SU-DHL-6 (cell line): Measurements from ENCODE around the gene ADAMTS3.

Experiments used
- CTCF ChIP-seq: fragments of 200-600 bp; sonication (generic); IDR thresholded peaks from one replicate; pipeline ENCODE4 v1.5.1; 2017; ENCODE audit warnings: antibody characterized with exemption, mild to moderate bottlenecking, low read length, moderate library complexity; ENCODE audit not compliant: insufficient read depth, poor library complexity, severe bottlenecking
- EZH2phosphoT487 ChIP-seq: fragments of 200-600 bp; sonication (generic), shearing (Covaris generic); conservative IDR thresholded peaks from 2 replicates; pipeline ENCODE4 v1.6.1; 2018; ENCODE audit warnings: mild to moderate bottlenecking, antibody characterized with exemption, low read length, moderate library complexity, mixed read lengths

DNA sequence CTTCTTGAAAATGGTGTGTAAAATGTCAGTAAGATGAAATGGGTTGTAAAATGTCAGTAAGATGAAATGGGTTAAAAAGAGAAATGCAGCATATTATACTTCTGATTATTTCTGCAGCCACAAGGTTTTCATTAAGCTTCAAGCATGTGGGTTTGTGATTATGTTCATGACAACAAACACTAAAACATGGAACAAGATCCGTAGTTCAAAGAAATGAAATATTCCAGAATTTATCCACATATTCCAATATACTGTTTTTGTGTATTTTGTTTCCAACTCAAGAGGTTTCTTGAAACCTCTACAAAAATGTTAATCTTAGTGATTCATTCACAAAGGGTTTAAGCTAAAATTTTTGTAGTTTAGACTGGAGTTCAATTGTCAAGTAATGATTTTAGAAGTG is 84.0 kb downstream of the ADAMTS3 start:
- TF ChIP-seq CTCF (no peak), EZH2phosphoT487 (no peak)
